ENCODE data around the gene CIDEC. TPM values are rescaled to one million over a fixed set of nuclear protein-coding genes. Genes with fewer than 3 reads are reported as not detected.
"Not testable (repeated sequence)": the region's sequence is repeated elsewhere in the genome, so short reads cannot be mapped to it uniquely, and the experiment has no call there.

CIDEC gene
- total RNA-seq, 1 donor from 2014 or later: not detected

DNA sequence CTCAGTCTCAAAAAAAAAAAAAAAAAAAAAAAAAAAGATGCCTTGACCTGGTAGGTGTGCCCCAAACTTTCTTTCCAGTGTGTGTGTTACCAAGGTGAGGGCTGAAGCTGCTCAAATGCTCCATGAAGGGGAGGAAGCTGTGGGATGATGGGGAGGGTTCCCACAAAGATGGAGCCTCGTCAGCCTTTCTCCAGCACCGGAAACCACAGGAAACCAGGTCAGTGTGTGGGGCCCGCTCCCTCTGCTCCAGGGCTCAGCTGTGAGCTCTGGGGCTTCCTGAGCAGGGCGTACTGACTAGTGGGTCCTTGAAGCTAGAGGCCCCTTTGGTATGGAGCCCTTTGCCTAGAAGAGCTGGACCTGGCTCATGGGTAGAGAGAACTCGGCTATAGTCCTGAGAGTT is 21.9 kb upstream of the CIDEC start:
- peaks cover 27% of the 10 kb centered on the region for H3K4me1 Mint-ChIP-seq (ENCODE audit: unreplicated experiment)
- H3K27me3 Mint-ChIP-seq (ENCODE audit: unreplicated experiment): no peaks in the 10 kb centered on the region
- H3K27ac Mint-ChIP-seq (ENCODE audit: unreplicated experiment): no peak overlapping the region
- no peaks in the 10 kb centered on the region for H3K9me3 Mint-ChIP-seq (ENCODE audit: unreplicated experiment)
- no peak for DNase-seq (ENCODE audit: extremely low spot score, unreplicated experiment)
- no peak overlapping the region for H3K4me3 Mint-ChIP-seq (ENCODE audit: unreplicated experiment)
- no peaks in the 10 kb centered on the region for H3K36me3 Mint-ChIP-seq (ENCODE audit: unreplicated experiment)
- TF ChIP-seq, protein P1, sequence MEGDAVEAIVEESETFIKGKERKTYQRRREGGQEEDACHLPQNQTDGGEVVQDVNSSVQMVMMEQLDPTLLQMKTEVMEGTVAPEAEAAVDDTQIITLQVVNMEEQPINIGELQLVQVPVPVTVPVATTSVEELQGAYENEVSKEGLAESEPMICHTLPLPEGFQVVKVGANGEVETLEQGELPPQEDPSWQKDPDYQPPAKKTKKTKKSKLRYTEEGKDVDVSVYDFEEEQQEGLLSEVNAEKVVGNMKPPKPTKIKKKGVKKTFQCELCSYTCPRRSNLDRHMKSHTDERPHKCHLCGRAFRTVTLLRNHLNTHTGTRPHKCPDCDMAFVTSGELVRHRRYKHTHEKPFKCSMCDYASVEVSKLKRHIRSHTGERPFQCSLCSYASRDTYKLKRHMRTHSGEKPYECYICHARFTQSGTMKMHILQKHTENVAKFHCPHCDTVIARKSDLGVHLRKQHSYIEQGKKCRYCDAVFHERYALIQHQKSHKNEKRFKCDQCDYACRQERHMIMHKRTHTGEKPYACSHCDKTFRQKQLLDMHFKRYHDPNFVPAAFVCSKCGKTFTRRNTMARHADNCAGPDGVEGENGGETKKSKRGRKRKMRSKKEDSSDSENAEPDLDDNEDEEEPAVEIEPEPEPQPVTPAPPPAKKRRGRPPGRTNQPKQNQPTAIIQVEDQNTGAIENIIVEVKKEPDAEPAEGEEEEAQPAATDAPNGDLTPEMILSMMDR (IDR thresholded peaks at IDR 0.05): no peak

DNA sequence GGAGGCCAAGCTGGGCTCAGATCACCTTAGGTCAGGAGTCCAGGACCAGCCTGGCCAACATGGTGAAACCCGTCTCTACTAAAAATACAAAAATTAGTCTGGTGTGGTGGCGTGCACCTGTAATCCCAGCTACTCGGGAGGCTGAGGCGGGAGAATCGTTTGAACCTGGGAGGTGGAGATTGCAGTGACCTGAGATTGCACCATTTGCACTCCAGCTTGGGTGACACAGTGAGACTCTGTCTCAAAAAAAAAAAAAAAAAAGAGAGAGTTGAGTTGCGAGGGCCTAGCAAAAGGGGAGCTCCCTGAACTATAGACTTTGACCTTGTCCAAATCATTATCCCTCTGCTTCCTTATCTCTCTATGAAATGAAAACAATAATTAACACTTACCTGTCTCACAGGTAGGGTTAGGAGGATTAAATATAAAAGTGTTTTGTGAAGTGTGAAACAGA is 20.9 kb upstream of the CIDEC start:
- not testable (repeated sequence) for H3K36me3 Mint-ChIP-seq (ENCODE audit: unreplicated experiment); H3K4me3 Mint-ChIP-seq (ENCODE audit: unreplicated experiment); H3K27me3 Mint-ChIP-seq (ENCODE audit: unreplicated experiment); H3K27ac Mint-ChIP-seq (ENCODE audit: unreplicated experiment); H3K9me3 Mint-ChIP-seq (ENCODE audit: unreplicated experiment); DNase-seq (ENCODE audit: extremely low spot score, unreplicated experiment)
- H3K4me1 Mint-ChIP-seq (ENCODE audit: unreplicated experiment): peaks cover 32% of the 10 kb centered on the region

DNA sequence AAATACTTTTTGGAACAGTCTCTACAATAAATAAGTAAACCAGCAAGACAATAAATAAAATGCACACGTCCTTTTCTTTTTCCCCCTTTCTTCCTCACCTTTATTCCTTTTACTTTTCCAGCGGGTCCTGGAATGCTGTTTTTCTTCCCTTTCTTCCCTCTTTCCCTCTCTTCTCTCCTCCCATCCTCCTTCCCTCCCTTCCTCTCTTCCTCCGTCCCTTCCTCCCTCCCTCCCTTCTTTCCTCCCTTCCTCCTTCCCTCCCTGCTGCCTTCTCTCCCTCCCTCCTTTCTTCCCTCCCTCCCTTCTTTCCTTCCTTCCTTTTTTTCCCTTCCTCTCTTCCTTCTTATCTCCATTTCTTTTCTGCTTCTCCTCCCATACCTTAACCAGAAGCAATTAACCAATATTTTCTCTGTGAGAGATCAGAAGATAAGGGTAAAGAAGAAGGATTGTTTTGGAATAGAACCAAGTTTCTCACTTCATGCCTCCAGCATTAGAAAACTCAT is 19.3 kb upstream of the CIDEC start:
- Mint-ChIP-seq H3K27me3 (ENCODE audit: unreplicated experiment) (no peaks in the 10 kb centered on the region), H3K4me1 (ENCODE audit: unreplicated experiment) (peaks cover 38% of the 10 kb centered on the region), H3K9me3 (ENCODE audit: unreplicated experiment) (no peaks in the 10 kb centered on the region), H3K4me3 (ENCODE audit: unreplicated experiment) (no peak overlapping the region), H3K36me3 (ENCODE audit: unreplicated experiment) (peaks cover 7% of the 10 kb centered on the region), H3K27ac (ENCODE audit: unreplicated experiment) (no peak overlapping the region)
- TF ChIP-seq, protein P1 (IDR thresholded peaks at IDR 0.05): no peak
- DNase-seq (ENCODE audit: extremely low spot score, unreplicated experiment): no peak

DNA sequence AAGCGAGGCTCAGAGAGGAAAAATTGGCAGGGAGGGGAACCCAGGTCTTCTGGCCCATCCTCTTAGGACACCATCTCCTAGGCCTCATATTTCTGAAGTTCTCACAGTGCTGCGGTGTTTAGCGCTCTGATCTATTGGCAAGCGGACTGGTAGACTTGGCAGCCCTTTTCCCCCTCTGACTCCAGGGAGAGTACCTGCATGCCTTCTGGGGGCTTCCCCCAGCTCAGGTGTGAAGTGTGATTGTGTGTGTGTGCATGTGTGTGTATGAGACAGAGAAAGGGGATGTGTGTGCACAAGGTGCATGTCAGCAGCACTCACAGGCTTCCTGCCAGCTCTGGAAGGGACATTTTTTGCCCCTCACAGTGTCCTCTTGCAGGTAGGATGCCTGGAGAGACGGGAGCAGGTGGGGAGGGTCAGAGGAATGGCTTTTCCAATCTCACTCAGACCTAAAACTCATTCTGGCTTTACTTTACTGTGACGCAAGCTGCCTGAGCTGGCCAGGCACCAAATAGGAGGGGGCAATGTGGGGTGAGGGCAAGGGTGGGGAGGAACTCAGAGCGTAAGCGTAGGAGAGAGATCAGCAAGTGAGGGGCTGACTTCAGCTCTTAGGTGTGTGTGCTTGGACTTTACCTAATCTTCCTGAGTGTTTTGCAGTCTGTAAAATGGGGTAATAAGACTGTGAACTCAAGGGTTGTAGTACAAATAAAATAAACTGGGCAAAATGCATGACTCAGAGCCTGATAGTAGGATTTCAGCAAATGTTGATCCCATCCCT is 18.6 kb upstream of the CIDEC start:
- Mint-ChIP-seq H3K4me1 (ENCODE audit: unreplicated experiment) (peaks cover 42% of the 10 kb centered on the region), H3K27me3 (ENCODE audit: unreplicated experiment) (no peaks in the 10 kb centered on the region), H3K9me3 (ENCODE audit: unreplicated experiment) (no peaks in the 10 kb centered on the region), H3K4me3 (ENCODE audit: unreplicated experiment) (no peak overlapping the region), H3K27ac (ENCODE audit: unreplicated experiment) (no peak overlapping the region), H3K36me3 (ENCODE audit: unreplicated experiment) (peaks cover 13% of the 10 kb centered on the region)
- TF ChIP-seq, protein P1 (IDR thresholded peaks at IDR 0.05): no peak
- DNase-seq (ENCODE audit: extremely low spot score, unreplicated experiment): no peak

DNA sequence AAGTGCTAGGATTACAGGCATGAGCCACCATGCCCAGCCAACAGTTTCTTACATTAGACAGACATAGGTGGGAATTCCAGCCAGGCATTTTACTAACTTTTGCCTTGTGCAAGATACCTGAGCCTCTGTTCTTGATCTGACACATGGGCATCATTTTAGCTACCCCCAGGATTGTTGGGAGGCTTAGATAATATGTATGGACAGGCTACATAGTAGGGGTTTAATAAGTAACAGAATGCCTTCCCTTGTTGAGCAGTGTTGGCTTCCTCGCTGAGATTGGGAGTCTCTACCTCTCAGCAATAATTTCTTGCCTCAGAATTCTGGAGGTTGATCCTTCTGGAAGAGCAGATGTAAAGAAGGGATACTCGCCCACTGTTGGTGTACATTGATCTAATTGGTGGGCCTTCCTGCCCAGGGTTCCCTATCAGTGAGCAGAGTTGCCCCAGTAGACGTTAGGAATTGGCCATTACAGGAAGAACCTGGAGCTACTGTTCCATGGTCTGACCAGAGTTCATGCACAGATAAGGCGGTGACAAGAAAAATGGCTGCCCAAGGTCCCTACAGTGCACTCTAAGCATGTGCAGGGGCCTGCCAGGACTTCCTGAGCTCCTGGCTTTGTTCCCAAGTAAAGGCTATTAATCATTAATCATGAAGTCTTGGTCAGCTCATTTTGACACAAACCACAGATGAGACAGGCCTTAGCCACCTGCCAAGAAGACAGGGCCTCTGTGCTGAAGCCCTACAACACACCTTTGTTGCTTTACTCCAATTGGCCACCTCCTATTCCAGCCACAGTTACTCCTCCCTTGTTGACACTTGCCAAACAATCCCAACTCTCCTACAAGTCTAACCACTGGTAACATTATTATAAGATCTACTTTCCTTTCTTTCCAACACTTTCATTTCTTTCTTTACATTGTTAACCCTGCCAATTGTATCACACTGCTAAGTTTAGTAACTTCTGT is 17.6 kb upstream of the CIDEC start:
- Mint-ChIP-seq H3K27me3 (ENCODE audit: unreplicated experiment) (no peaks in the 10 kb centered on the region), H3K4me1 (ENCODE audit: unreplicated experiment) (peaks cover 39% of the 10 kb centered on the region), H3K9me3 (ENCODE audit: unreplicated experiment) (no peaks in the 10 kb centered on the region), H3K36me3 (ENCODE audit: unreplicated experiment) (peaks cover 20% of the 10 kb centered on the region), H3K27ac (ENCODE audit: unreplicated experiment) (no peak overlapping the region), H3K4me3 (ENCODE audit: unreplicated experiment) (no peak overlapping the region)
- TF ChIP-seq, protein P1 (IDR thresholded peaks at IDR 0.05): no peak
- no peak for DNase-seq (ENCODE audit: extremely low spot score, unreplicated experiment)

DNA sequence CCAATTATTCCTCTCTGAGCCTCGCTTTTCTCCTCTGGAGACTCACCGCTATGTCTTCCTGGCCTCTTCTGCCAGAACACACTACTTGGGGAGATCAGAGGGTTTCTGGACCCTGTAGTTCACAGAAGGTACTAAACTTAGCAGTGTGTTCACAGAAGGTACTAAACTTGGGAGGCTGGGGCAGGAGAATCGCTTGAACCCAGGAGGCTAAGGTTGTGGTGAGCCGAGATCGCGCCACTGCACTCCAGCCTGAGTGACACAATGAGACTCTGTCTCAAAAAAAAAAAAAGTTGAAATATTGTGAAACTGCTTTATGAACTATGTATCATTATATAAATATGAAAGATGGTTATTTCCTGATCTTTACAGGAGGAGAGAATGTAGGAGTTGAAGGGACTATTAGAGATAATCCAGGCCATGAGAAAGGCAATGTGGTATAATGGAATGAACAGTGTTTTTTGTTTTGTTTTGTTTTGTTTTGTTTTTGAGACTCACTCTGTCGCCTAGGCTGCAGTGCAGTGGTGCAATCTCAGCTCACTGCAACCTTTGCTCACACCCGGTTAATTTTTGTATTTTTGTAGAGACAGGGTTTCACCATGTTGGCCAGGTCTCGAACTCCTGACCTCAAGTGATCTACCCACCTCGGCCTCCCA is 16.8 kb upstream of the CIDEC start:
- not testable (repeated sequence) for H3K27me3 Mint-ChIP-seq (ENCODE audit: unreplicated experiment); DNase-seq (ENCODE audit: extremely low spot score, unreplicated experiment); H3K9me3 Mint-ChIP-seq (ENCODE audit: unreplicated experiment); H3K4me3 Mint-ChIP-seq (ENCODE audit: unreplicated experiment)
- H3K27ac Mint-ChIP-seq (ENCODE audit: unreplicated experiment): peak overlapping the region; percentile 38
- peaks cover 39% of the 10 kb centered on the region for H3K4me1 Mint-ChIP-seq (ENCODE audit: unreplicated experiment)
- peaks cover 21% of the 10 kb centered on the region for H3K36me3 Mint-ChIP-seq (ENCODE audit: unreplicated experiment)

DNA sequence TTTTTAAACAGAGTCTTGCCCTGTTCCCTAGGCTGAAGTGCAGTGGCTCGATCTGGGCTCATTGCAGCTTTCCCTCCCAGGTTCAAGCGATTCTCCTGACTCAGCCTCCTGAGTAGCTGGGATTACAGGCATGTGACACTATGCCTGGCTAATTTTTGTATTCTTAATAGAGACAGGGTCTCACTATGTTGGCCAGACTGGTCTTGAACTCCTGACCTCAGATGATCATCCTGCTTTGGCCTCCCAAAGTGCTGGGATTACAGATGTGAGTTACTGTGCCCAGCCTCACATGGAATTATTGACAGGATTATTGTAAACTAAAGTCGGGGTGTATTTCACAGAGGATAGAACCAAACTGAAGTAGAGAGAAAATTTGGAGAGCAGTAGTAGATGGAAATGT is 15.7 kb upstream of the CIDEC start:
- DNase-seq (ENCODE audit: extremely low spot score, unreplicated experiment); H3K4me3 Mint-ChIP-seq (ENCODE audit: unreplicated experiment); H3K9me3 Mint-ChIP-seq (ENCODE audit: unreplicated experiment); H3K27me3 Mint-ChIP-seq (ENCODE audit: unreplicated experiment); H3K27ac Mint-ChIP-seq (ENCODE audit: unreplicated experiment): not testable (repeated sequence)
- peaks cover 45% of the 10 kb centered on the region for H3K4me1 Mint-ChIP-seq (ENCODE audit: unreplicated experiment)
- H3K36me3 Mint-ChIP-seq (ENCODE audit: unreplicated experiment): peaks cover 21% of the 10 kb centered on the region

All from osteocyte (in vitro differentiated cells).